Uterus (tissue), 4 donors: ENCODE data around the gene TASP1. TPM values are rescaled to one million over a fixed set of nuclear protein-coding genes. Genes with fewer than 3 reads are reported as not detected.

Experiments
- DNase-seq, 2 donors: peaks; one replicate each; pipeline ENCODE4 v3.0.0-alpha.2; 2019 to 2020
- H3K27ac ChIP-seq, 2 donors: fragments of 200-600 bp; sonication (generic); 1 replicate in 1 of 2; 2 replicates in 1 of 2; pipeline ENCODE4 v1.5.1; 2016 to 2018
- H3K27me3 ChIP-seq, 2 donors: fragments of 200-600 bp; sonication (generic); one replicate each; pipeline ENCODE4 v1.5.1; 2018 to 2019; ENCODE audit warnings: control low read depth in 1 of 2
- H3K36me3 ChIP-seq, 2 donors: fragments of 200-600 bp; sonication (generic); one replicate each; pipeline ENCODE4 v1.5.1; 2019; ENCODE audit warnings: control low read depth in 1 of 2
- H3K4me1 ChIP-seq, 2 donors: fragments of 200-600 bp; sonication (generic); one replicate each; pipeline ENCODE4 v1.5.1; 2018 to 2019; ENCODE audit warnings: control low read depth in 1 of 2
- H3K4me3 ChIP-seq, 2 donors: fragments of 200-600 bp; sonication (generic); 1 replicate in 1 of 2; 2 replicates in 1 of 2; pipeline ENCODE4 v1.5.1; 2018 to 2019; ENCODE audit warnings: mild to moderate bottlenecking in 1 of 2
- H3K9me3 ChIP-seq, 2 donors: fragments of 200-600 bp; sonication (generic); one replicate each; pipeline ENCODE4 v1.5.1; 2019; ENCODE audit warnings: control low read depth in 1 of 2
- POLR2A ChIP-seq, 2 donors: fragments of 450-650 bp; IDR thresholded peaks; one replicate each; pipeline ENCODE4 v1.6.1; 2016; ENCODE audit warnings: antibody characterized with exemption in 2 of 2, mild to moderate bottlenecking in 1 of 2, moderate library complexity in 1 of 2
- intact Hi-C: fragments of 100-400 bp; cut with DNase I; formaldehyde crosslinking; loops from one replicate; pipeline ENCODE4 v1.15.1; 2023; ENCODE audit warnings: low total_unique reads
- total RNA-seq, 4 donors: library from RNA; depleted of rRNA in 3 of 4; stranded (reverse); fragments of >200 nt in 3 of 4; gene quantifications; one replicate each; pipeline versions ENCODE4 v1.1.0 to v1.2.4, GENCODE V29; 2014 to 2023
- TF ChIP-seq, protein P1 (sequence below), 4 experiments: fragments of 200-600 bp in 2 of 4; fragments of 450-650 bp in 2 of 4; sonication (generic) in 2 of 4; IDR thresholded peaks; one replicate each; pipeline ENCODE4 v1.5.1; 2016 to 2019; ENCODE audit warnings: antibody characterized with exemption in 4 of 4, mild to moderate bottlenecking in 2 of 4, moderate library complexity in 1 of 4
- donor health status: DM: yes; HTN: yes; CAD: no.

TASP1 gene
- total RNA-seq, 4 donors from 2014 or later = 1.3 to 34.4 (median 24.4) TPM

DNA sequence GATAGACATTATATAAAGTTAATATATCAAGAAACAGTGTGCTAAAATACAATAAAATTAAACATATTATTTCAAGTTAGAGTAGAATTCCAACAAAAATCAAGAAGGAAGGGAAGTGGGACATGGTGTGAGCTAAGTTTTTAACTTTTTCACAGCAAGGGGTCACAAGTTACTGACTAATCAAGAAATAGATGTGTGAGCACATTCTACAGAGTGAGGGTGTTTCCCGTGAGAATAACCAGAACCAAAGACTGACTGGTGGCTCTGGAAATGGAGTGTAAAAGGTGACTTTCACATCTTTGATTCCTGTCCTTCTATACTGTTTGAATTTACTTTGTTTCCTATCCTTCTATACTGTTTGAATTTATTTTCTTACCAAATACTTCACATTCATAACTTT lies 206.6 kb downstream of the TASP1 start:
- no peak for DNase-seq
- no peaks in the 10 kb centered on the region for H3K9me3 ChIP-seq
- H3K4me1 ChIP-seq = no peaks in the 10 kb centered on the region
- no peak for TF ChIP-seq POLR2A (IDR thresholded peaks at IDR 0.05)
- TF ChIP-seq, protein P1, sequence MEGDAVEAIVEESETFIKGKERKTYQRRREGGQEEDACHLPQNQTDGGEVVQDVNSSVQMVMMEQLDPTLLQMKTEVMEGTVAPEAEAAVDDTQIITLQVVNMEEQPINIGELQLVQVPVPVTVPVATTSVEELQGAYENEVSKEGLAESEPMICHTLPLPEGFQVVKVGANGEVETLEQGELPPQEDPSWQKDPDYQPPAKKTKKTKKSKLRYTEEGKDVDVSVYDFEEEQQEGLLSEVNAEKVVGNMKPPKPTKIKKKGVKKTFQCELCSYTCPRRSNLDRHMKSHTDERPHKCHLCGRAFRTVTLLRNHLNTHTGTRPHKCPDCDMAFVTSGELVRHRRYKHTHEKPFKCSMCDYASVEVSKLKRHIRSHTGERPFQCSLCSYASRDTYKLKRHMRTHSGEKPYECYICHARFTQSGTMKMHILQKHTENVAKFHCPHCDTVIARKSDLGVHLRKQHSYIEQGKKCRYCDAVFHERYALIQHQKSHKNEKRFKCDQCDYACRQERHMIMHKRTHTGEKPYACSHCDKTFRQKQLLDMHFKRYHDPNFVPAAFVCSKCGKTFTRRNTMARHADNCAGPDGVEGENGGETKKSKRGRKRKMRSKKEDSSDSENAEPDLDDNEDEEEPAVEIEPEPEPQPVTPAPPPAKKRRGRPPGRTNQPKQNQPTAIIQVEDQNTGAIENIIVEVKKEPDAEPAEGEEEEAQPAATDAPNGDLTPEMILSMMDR (IDR thresholded peaks at IDR 0.05) = no peak
- no peaks in the 10 kb centered on the region for H3K27me3 ChIP-seq
- no peak overlapping the region for H3K27ac ChIP-seq
- intact Hi-C loops = no loop called here
- no peaks in the 10 kb centered on the region for H3K36me3 ChIP-seq
- H3K4me3 ChIP-seq = no peak overlapping the region

DNA sequence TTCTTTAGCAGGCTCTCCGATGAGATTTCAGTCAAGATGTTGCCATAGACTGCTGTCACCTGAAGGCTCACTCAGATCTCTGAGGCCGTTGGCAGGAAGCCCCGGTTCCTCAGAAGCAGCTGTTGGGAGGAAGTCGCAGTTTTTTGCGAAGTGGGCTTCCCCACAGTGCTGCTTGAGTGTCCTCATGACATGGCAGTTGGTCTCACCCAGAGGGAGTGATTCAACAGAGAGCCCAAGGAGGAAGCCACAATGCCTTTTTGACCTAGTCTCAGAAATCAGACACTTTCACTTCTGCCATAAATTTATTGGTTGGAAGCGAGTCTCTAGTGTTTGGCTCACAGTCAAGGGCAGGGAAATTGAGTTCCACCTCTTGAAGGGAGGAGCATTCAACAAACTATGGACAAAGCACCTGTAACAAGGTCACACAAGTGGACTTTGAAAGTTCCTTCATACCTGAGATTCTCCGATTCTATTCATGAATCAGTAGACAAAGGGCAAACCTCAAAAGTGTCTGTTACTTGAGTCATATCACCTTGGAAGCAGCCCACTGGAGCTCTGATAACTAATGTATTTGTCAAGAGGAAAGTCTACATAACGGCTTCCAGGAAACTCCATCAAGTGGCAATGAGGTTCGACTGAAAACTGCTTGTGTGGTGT lies 208.3 kb downstream of the TASP1 start:
- intact Hi-C loops = no loop called here
- Histone ChIP-seq H3K27ac (no peak overlapping the region), H3K36me3 (no peaks in the 10 kb centered on the region), H3K4me1 (no peaks in the 10 kb centered on the region), H3K27me3 (no peaks in the 10 kb centered on the region), H3K4me3 (no peak overlapping the region), H3K9me3 (no peaks in the 10 kb centered on the region)
- TF ChIP-seq POLR2A (IDR thresholded peaks at IDR 0.05) = no peak
- TF ChIP-seq, protein P1 (IDR thresholded peaks at IDR 0.05) = no peak
- no peak for DNase-seq

DNA sequence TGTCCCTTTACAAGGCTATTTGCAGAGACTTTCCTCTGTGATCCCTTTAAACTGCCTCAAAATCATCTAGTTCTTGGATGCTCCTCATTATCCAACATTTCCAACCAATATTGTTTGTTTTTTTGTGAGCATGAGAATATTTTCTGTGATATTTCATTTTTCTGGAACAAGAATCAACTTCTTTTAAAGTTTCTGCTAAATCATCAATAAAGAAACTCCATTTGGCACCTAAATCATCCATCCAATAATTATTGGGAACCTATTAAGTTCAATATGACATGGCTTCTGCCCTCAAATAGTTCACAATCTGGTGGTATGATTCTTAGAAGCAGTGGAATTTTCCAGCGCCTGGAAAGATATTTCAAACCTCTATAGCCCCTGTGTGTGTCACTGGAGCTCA lies 210.0 kb downstream of the TASP1 start:
- Histone ChIP-seq H3K27me3 (no peaks in the 10 kb centered on the region), H3K4me3 (no peak overlapping the region), H3K36me3 (no peaks in the 10 kb centered on the region), H3K4me1 (no peaks in the 10 kb centered on the region), H3K9me3 (no peaks in the 10 kb centered on the region), H3K27ac (no peak overlapping the region)
- intact Hi-C loops = no loop called here
- no peak for TF ChIP-seq POLR2A (IDR thresholded peaks at IDR 0.05)
- TF ChIP-seq, protein P1 (IDR thresholded peaks at IDR 0.05) = no peak
- DNase-seq = no peak

DNA sequence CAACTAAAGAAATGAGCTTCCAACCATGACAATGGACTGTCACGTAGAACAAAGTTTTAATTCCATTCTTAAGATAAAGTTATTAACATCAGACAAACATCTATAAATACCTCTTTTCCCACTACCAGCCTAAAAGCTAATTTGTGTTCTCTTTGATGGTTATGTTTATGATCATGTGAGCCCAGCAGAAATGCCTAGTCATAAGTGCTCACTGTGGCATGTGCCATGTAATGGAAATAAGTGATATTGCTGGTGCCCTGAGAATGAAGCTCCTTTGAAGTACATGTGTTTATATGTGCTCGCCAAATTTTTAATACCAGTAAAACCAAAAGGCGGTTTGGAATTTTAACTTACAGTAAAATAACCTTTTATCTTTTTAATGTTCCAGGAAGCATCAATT lies 211.9 kb downstream of the TASP1 start:
- H3K27me3 ChIP-seq = no peaks in the 10 kb centered on the region
- no peaks in the 10 kb centered on the region for H3K9me3 ChIP-seq
- H3K36me3 ChIP-seq = no peaks in the 10 kb centered on the region
- DNase-seq = no peak
- H3K4me3 ChIP-seq = no peak overlapping the region
- intact Hi-C loops = no loop called here
- no peaks in the 10 kb centered on the region for H3K4me1 ChIP-seq
- TF ChIP-seq, protein P1 (IDR thresholded peaks at IDR 0.05) = no peak
- no peak for TF ChIP-seq POLR2A (IDR thresholded peaks at IDR 0.05)
- H3K27ac ChIP-seq = no peak overlapping the region

DNA sequence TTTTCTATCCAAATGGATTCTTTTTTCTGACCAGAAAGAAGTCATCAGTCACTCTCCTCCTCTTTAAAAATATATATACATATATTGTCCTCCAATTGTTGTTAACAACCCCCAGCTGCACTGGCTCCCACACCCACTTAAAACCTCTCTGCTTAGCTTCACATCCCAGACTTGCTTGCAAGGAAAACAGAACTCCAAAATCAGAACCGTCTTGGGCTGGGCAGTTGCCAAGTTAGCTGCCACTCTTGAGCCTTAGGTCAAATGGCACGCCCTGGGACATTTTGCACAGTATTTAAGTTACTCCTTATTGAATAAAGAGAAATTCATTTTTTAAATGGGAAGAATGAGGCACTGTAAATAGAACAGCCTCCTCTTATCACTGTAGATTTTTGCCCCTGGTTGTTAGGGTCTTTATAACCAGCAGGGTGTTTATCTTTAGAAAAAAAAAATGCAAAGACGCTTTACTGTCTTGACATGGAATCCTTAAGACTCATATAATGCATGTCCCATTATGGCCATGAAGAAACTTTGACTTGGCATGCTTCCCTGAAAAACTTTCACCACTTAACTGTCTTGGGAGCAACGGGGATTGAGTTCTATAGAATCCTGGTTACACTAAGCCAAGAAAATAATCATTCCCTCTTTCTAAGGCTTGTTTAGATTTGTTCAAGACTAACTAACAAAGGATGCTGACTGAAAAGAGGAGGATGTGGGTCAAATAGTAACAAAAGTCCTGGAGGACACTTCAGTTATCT lies 213.2 kb downstream of the TASP1 start:
- TF ChIP-seq, protein P1 (IDR thresholded peaks at IDR 0.05) = no peak
- TF ChIP-seq POLR2A (IDR thresholded peaks at IDR 0.05) = no peak
- H3K4me3 ChIP-seq = no peak overlapping the region
- intact Hi-C loops = no loop called here
- H3K36me3 ChIP-seq = no peaks in the 10 kb centered on the region
- no peaks in the 10 kb centered on the region for H3K9me3 ChIP-seq
- H3K4me1 ChIP-seq = no peaks in the 10 kb centered on the region
- H3K27ac ChIP-seq = no peak overlapping the region
- no peak for DNase-seq
- H3K27me3 ChIP-seq = no peaks in the 10 kb centered on the region
